Renal cortex interstitium (tissue), 11 donors: Measurements from ENCODE around the gene ADI1. TPM values are rescaled to one million over a fixed set of nuclear protein-coding genes. Genes with fewer than 3 reads are reported as not detected.
A peak's percentile ranks its signal among the peaks of the same experiment; 100 is the strongest.

Experiments used
- DNase-seq, 11 donors: peaks; one replicate each; pipeline ENCODE4 v3.0.0-alpha.2; 2013; ENCODE audit warnings: low read depth in 9 of 11, low spot score in 4 of 11; ENCODE audit errors: extremely low read depth in 1 of 11
- polyA plus RNA-seq, 3 donors: library from polyadenylated mRNA; unstranded; fragments of 120-200 nt; gene quantifications; one replicate each; pipeline ENCODE4 v1.2.1, GENCODE V29; 2013; ENCODE audit not compliant: insufficient read length in 3 of 3

ADI1 gene
- polyA plus RNA-seq, 3 donors = 69.5 to 72.3 (median 70.5) TPM

DNA sequence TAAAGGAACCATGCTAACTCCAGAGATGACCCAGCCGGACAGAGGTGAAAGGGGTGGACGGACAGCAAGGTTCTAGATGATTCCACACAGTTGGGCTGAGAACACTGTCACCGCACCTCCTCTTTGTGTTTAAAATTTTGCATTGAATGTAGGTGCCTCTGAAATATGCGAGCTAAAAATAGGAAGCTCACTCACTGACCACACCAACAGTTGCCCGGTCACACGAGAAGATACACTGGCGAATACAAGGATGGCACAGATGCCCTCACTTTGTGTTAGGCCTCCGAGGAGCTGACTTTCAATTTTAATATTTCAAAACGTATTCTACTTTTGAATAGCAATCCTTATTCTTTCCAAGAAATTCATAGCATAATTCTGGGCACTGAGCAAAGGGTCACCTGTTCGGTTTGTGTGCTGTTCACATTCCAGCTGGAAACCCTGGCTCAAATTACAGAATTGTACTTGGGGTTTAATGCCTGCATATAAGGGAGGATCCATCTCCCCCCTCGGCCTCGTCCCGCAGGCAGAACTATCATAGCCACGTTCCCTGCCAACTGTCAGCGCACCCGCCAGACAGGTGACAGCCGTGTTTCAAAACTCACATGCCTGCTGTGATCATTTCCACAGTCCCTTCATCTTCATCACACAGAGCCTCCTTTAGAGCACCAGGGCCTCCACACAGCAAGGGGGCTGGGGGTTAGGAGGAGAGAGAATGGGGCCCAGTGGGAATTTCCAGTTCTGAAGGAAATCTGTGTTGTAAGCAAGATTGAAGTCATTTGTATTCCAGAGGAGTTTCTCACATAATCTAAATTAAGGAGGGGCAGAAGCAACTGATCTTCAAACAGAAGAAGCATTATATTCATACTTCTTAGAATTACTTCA is 48.2 kb downstream of the ADI1 start:
- no peak for DNase-seq

DNA sequence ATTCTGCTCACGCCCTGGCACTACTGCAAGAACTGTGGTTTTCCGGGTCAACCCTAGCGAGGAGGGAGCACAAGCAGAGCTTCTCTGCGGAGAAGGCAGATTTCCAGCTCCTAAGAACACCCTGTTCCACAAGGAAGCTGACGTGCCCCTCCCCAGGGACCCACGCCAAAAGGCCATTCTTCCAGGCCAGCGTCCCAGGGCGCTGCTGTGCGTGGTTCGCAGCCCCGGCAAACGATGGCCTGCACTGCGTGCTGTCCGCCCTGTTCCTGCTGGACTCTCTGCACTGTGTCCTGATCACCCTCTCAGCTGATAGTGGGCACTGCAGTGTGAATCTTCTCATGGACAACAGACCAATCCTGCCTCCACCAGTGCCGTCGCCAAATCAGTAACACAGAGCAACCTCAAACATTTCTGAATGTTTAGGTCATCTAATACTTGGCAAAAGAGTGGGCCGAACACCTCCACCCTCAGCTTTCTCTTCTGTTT is 49.1 kb downstream of the ADI1 start:
- DNase-seq = no peak

DNA sequence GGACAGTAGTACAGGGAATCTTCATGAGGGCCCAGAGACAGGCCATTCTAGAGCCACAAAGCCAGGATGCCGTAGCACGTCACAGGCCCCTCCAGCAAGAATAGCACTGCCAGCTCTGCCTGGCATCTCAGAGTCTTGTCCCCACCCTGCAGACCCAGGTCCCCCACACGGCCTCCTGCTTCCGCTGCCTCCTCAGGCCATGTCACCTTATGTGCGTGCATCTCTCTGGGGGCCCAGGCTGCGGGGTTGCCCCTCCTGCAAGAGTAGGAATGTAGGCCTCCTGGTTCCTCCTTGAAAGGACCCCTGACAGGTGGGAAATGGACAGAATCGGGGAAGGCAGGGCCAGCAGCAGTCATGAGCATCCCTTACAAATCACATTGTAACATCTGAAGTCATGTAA is 49.8 kb downstream of the ADI1 start:
- no peak for DNase-seq

DNA sequence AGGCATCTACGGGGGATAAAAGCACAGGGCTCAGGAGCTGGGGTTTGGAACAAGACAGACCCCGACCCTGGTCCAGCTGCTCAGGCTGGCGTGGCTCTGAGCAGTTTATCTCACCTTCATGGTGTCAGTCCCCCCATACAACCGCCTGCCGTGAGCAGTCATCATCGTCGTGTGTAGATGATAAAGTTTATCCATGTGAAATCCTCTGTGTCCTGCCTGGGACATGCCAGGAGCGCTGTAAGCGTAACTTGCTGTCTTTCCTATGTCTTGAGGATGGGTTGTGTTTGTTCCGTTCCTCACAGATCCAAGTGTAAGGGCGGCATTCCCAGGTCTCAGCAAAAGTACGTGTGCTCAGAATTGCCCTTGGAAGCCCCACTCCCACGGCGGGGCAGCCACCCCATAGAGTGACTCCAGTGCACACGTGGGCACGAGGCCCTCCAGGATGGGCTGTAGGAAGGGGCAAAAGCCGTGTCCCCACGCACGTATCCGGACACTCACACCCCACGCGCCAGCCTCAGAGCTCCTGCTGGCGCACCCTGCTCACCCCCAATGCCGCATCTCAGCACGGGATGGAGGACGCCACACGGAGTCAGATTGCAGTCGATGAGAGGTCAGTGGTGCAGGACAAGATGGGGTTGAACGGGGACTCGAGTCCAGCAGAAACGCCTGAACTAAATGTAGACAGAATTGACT is 50.9 kb downstream of the ADI1 start:
- DNase-seq = no peak

DNA sequence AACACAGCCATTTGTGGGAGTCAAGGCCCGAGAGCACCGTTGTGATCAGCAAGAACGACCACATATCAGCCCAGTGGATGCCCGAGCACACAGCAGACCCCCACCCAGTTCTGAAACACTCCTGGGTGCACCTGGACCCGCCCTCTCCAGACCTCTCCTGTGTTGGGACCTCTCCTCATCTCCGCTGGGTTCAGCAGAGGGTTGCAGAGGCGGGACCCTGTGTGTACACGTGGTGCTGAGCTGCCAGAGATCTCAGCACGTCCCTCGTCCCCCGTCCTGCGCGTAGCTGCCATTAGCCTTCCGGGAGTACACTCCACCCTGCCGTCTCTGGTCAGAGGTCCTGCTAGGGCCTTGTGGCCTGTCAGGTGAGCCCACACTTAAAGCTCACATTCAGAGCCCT is 51.7 kb downstream of the ADI1 start:
- DNase-seq = no peak

DNA sequence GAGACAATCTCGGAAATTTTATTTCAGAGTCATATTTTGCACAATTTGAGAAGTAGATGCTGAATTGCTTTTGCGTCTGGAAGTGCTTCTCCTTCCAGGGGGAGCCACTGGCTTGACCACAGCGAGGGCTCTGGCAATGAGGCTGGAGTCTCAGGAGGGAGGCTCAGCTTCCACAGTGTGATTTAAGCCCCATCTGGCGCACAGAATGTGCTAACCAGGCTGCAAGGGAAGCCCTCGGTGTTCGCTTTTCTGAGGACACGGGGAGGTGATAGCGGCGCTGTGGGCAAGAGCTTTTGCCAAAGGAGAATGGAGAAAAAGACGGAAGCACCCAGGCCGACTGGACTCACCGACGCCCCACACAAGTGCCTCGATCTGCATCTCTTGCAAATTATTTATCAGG is 52.4 kb downstream of the ADI1 start:
- no peak for DNase-seq

DNA sequence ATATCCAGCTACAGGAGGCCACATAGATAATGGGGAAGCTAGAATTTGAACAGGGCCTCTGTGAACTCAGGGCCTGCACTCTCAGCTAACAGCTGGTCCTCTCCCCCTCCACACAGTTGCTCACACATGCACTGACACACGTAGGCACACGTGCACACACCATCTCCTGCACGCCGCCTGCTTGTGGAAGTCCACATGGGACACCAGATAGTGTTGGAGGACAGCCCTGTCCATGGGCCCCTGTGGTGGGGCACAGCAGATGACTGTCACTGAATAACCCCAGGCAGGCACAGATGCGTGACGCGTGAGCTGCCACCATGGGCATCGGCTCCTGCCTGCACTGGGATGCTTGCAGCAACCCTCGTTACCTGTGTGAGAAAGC is 52.9 kb downstream of the ADI1 start:
- DNase-seq = no peak

DNA sequence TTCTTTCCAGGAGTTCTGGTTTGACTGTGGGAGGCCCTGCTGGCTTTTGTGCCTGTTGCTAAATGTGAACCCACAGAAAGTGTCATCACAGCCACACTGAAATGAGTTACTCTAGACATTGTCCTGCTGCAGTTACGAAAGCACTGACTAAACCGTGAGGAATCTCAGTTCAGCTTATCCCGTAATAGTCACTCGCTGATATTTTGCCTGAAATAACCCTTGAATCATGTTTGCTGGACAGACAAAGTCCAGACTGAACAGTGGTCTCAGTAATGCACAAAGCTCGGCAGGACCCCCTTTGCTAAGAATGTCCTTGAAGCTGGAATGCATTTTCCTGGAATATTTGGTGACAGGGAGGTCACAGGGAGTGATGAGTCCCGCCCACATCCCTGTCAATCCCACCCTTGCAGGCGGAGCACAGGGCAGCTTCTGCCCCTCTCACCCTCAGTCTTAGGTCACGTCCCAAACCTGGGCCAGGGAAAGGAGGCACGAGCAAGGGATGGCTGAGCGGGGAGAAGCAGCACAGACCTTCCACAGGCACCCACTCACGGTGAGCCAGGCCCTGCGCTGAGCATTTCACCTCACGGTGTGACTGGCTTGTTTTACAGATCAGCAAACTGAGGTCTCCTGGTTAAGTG is 53.4 kb downstream of the ADI1 start:
- DNase-seq = no peak

DNA sequence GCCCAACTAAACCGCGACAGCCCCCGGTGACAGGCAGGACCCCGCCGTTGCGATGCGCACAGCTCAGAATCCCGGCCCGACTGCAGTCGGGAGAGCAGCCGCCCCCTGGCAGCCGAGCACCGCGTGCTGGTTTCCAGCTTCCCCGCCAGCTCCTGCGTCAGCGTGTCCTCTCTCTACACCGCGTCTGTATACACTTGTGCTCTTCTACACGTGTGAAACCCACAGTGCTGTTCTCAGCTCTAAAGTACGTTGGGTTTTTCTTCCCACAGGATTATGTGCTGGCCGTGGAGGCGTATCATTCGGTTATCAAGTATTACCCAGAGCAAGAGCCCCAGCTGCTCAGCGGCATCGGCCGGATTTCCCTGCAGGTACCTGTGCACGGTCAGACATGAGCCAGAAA is 54.0 kb downstream of the ADI1 start:
- no peak for DNase-seq

DNA sequence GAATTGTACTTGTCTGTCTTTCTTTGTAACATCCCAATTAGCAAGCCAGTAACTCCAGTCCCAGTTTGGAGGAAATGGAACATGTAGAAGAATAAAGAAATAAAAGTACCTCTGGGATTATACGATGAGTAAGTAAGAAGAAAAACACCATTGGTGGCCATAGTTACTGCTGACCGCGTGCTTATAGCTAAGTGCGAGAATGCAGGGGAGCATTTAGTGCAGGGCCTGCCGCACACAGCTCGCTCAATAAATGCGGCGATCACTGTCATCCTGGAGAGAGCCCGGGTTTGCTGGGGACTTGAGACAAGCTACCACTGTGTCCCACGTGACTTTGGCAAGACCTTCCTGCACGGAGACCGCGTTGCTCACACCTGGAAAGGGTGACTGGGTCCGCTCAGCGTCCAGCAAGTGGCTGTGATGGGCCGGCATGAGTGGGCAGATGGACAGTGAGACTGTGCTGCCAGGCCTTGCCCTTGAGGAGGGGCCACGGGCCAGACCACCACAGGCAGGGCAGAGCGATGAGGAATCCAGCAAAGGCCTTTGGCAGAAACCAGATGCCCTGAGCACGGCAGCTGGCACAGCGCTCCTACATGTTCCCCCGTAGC is 54.8 kb downstream of the ADI1 start:
- DNase-seq = no peak

DNA sequence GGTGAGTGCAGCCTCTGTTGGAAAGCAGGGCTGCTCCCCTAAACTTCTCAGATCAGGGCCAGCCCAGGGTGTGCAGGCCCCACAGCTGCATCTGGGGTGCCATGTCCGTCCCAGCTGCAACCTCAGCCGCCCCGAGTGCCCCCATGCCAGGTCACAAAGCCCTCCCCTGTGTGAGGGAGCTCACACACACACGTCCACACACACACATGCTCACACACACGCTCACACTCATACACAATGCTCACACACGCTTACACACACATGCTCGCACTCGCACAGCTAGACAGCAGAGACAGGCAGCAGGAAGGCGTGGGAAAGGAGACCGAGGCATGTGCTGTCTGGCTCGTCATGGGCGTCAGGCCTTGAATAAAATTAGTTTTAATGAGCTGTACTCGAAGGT is 55.4 kb downstream of the ADI1 start:
- no peak for DNase-seq

DNA sequence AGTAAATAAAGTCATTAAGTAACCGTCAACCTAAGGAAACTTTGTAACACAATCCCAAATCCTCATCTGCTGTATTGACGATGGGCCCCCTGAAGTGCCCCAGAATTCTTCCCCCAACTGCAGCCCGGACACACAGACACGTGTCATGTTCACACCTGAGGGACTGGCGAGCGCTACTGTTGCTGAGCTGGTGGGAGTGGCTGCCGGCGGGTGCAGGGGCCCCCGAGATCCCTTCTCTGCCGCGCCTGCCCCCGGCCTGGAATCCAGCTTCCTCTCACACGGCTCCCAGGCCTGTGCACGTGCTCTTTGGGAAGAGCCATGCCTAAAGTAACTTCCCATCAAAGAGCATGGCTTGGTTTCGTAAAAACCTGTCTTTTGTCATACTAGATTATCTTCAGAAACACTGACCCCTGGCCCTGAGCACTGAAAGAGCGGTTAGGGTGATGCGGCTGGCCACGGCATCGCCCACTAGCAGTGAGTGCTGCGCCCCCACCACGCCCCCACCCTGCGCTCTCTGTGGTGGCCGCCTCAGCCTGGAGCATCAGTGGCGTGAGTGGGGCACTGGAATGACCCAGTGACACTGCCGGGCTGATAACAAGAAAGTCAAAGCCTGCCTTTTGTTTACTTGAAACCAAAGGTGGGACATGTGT is 56.0 kb downstream of the ADI1 start:
- no peak for DNase-seq

DNA sequence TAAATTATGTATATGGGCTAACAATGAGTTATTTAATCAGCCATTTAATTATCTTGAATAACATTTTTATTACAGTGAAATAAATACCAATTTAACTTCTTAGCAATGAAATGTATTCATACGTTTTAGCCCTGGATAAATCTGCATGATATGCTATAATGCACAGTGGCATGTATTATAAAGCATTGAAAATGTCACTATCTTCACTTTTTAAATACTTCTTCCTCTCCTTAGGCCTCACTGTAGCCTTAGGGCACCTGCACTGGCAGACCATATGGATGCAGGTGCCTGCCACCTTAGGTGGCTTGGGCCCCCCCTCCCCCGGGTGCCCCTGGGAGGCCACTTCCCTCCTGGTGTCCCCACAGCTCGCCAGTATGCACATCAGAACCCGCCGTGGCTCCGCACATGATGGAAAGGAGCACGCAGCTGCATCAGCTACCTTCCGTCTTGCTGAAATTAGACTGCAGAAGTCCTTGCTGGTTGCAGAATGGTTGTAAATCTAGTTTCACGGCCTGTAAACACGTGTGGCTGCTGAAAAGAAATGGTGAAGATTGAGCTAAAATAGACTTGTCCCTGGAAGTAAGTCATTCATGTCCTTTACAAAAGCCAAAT is 56.7 kb downstream of the ADI1 start:
- peak in 1 of 11 donors; percentile 22 for DNase-seq

DNA sequence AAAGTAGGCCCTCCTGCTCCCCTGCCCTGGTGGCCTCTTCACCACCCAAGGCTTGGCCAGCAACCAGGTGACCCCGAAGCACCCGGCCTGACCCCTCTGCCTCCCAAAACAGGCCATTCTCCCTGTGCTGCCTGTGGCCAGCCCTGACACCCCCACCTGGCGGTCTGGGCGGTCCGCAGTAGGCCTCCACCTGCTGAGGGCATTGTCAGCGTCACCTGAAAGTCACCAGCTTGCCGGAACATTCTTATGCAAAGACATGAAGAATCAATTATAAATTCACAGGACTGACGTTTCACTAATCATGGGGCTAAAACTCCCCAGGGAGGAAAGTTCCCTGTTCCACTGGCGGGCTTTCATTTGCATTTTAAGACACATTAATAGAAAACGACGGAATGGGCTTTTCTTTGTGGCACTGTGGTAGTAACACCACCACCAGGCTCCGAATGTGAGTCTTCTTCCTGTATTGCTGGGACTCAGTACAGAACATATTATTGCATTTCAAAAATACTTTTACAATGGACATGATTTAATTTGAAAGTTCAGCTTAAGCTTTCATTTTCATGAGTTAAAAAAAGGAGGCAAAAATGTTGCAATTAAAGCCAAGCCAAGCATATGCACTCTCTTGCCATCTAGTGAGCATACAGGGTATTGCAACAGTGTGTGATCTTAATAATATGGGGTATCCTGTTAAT is 57.4 kb downstream of the ADI1 start:
- DNase-seq = peak in 7 of 11 donors; percentile 49 to 76 (median 62)

DNA sequence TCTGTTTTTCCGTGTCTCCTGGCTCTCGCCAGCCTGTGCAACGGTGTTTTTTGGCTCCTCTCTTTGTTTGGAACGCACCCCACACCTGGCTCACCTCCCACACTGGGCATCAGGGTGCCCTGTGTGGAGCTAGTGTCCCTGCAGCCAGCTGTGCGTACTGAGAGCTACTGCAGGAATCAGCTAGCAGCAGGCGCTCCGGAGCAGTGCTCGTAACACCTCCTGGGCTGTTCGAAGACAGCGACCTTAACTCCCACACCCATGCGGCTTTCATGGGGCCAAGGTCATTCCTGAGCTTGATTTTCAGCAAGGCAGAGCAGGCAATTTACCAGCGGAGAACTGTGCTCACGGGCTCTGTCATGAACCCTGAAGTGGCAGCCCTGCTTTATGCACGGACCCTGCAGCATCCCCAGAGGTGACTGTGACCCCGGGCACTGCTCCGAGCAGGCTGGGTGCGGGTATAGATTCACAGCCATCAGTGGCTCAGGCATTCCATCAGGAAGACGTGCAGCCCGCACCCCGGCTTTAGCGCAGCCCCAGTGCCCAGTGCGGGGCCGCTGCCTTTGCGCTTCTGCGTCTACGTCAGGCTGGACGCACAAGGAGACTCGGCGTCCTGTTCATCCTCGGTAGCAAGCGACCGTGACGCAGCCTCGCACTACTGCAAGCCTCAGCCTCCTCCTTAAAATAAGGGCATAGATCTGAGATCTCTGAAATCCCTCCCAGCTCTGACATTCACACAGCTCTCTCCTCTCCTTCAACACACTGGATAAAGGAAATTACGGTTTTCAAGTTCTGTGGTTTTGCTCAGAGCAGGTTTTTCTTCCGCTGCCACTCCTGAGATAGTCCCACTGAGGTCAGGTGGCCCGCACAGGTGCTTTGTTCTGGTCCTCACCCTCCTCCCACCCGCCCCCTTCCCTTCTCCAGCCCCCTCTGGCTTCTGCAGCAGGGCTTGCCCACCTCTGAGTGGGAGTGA is 58.2 kb downstream of the ADI1 start:
- peak in 1 of 11 donors; percentile 24 for DNase-seq

DNA sequence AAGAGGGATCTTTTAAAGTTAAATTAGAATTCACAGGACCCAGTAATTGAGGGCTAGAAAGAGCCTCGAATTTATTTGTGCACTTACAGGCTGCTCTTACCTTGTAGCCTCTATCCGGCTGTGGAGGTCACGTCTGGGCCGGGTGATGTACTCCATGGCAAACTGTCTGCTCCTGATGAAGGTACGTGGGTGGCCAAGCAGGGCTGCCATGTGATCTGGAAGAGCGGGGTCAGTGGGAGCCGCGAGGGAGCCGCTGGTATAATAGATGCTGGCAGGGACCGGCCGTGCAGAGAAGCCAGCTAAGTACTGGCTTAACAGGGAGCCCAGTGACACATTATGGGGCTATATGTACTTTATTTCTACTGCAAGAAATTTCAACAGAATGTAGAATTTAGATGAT is 59.2 kb downstream of the ADI1 start:
- DNase-seq = no peak
